Liver (tissue), 9 donors: ENCODE results near the gene GRAMD1A. TPM values are rescaled to one million over a fixed set of nuclear protein-coding genes. Genes with fewer than 3 reads are reported as not detected.

Experiments used
- DNase-seq: peaks from one replicate; pipeline ENCODE4 v3.0.0-alpha.2; 2017; ENCODE audit warnings: low spot score
- H3K27ac ChIP-seq, 2 donors: one replicate each; pipeline ENCODE4 v1.7.0; 2013; ENCODE audit warnings: inconsistent platforms in 2 of 2, low read length in 2 of 2, control low read depth in 1 of 2, low read depth in 1 of 2, mild to moderate bottlenecking in 1 of 2
- H3K27me3 ChIP-seq, 4 donors: one replicate each; pipeline versions ENCODE4 v1.6.1 to v1.7.0; 2013; ENCODE audit warnings: low read length in 3 of 4, inconsistent platforms in 1 of 4, mild to moderate bottlenecking in 1 of 4, moderate library complexity in 1 of 4; ENCODE audit not compliant: control insufficient read depth in 4 of 4, insufficient read depth in 4 of 4
- H3K36me3 ChIP-seq, 4 donors: one replicate each; pipeline versions ENCODE4 v1.6.1 to v1.7.0; 2013; ENCODE audit warnings: low read length in 3 of 4, mild to moderate bottlenecking in 3 of 4, low read depth in 1 of 4, moderate library complexity in 1 of 4; ENCODE audit not compliant: control insufficient read depth in 4 of 4, insufficient read depth in 3 of 4
- H3K4me1 ChIP-seq, 4 donors: one replicate each; pipeline versions ENCODE4 v1.6.1 to v1.7.0; 2013; ENCODE audit warnings: low read length in 3 of 4, mild to moderate bottlenecking in 3 of 4, moderate library complexity in 1 of 4; ENCODE audit not compliant: control insufficient read depth in 4 of 4, insufficient read depth in 4 of 4
- H3K4me3 ChIP-seq, 3 donors: one replicate each; pipeline versions ENCODE4 v1.6.1 to v1.7.0; 2013; ENCODE audit warnings: low read length in 3 of 3, control low read depth in 1 of 3, low read depth in 1 of 3, mild to moderate bottlenecking in 1 of 3
- H3K9ac ChIP-seq, 2 donors: one replicate each; pipeline ENCODE4 v1.7.0; 2013; ENCODE audit warnings: low read length in 2 of 2, mild to moderate bottlenecking in 2 of 2, moderate library complexity in 2 of 2, control low read depth in 1 of 2, low read depth in 1 of 2
- H3K9me3 ChIP-seq, 4 donors: one replicate each; pipeline versions ENCODE4 v1.6.1 to v1.7.0; 2013; ENCODE audit warnings: low read length in 3 of 4; ENCODE audit not compliant: control insufficient read depth in 4 of 4
- EGR1 ChIP-seq, 2 donors: IDR thresholded peaks; 2 replicates each; pipeline ENCODE4 v1.6.1; 2016 to 2018; ENCODE audit warnings: antibody characterized with exemption in 2 of 2, low read depth in 2 of 2
- FOXA1 ChIP-seq: IDR thresholded peaks from 2 replicates; pipeline ENCODE4 v1.6.1; 2016; ENCODE audit warnings: antibody characterized with exemption
- FOXA2 ChIP-seq: IDR thresholded peaks from 2 replicates; pipeline ENCODE4 v1.6.1; 2016; ENCODE audit warnings: antibody characterized with exemption
- GABPA ChIP-seq, 2 donors: IDR thresholded peaks in 1 of 2; conservative IDR thresholded peaks in 1 of 2; 2 replicates each; pipeline ENCODE4 v1.6.1; 2016; ENCODE audit warnings: antibody characterized with exemption in 2 of 2, mild to moderate bottlenecking in 1 of 2, moderate library complexity in 1 of 2
- HNF4A ChIP-seq, 2 donors: conservative IDR thresholded peaks; 2 replicates each; pipeline ENCODE4 v1.6.1; 2016; ENCODE audit warnings: antibody characterized with exemption in 2 of 2, mild to moderate bottlenecking in 2 of 2
- HNF4G ChIP-seq: IDR thresholded peaks from 2 replicates; pipeline ENCODE4 v1.6.1; 2016; ENCODE audit warnings: antibody characterized with exemption
- JUND ChIP-seq, 2 donors: IDR thresholded peaks; 2 replicates each; pipeline ENCODE4 v1.6.1; 2016; ENCODE audit warnings: antibody characterized with exemption in 2 of 2
- NR2F2 ChIP-seq: IDR thresholded peaks from 2 replicates; pipeline ENCODE4 v1.6.1; 2016; ENCODE audit warnings: antibody characterized with exemption
- RXRA ChIP-seq, 2 donors: IDR thresholded peaks; 2 replicates each; pipeline ENCODE4 v1.6.1; 2017 to 2018; ENCODE audit warnings: antibody characterized with exemption in 2 of 2, mild to moderate bottlenecking in 1 of 2
- SP1 ChIP-seq: IDR thresholded peaks from 2 replicates; pipeline ENCODE4 v1.6.1; 2018; ENCODE audit warnings: antibody characterized with exemption, mild to moderate bottlenecking
- TAF1 ChIP-seq: conservative IDR thresholded peaks from 2 replicates; pipeline ENCODE4 v1.6.1; 2016; ENCODE audit warnings: antibody characterized with exemption, mild to moderate bottlenecking
- WGBS: extraction: QIAGEN DNeasy Blood & Tissue Kit; methylation state at CpG from one replicate; pipeline ENCODE4 v1.1.7; 2013; 5-methylcytosine and 5-hydroxymethylcytosine counted together
- polyA plus RNA-seq, 2 donors: library from polyadenylated mRNA; stranded (reverse) in 1 of 2; unstranded in 1 of 2; fragments of 200-250 nt in 1 of 2; fragments of >200 nt in 1 of 2; fragmentation: Nextera tagmentation in 1 of 2; extraction: Ambion mirVana in 1 of 2; gene quantifications; one replicate each; pipeline versions ENCODE4 v1.2.1 to v1.2.3, GENCODE V29; 2013 to 2015
- total RNA-seq, 2 donors: library from RNA; depleted of rRNA; stranded (reverse); fragments of >200 nt; gene quantifications; one replicate each; pipeline ENCODE4 v1.2.3, GENCODE V29; 2014
- TF ChIP-seq, protein P1 (sequence below): IDR thresholded peaks from 2 replicates; pipeline ENCODE4 v1.6.1; 2016; ENCODE audit warnings: antibody characterized with exemption, mild to moderate bottlenecking
- TF ChIP-seq, protein P2 (sequence below): IDR thresholded peaks from 2 replicates; pipeline ENCODE4 v1.6.1; 2016; ENCODE audit warnings: antibody characterized with exemption
- TF ChIP-seq, protein P3 (sequence below): IDR thresholded peaks from 2 replicates; pipeline ENCODE4 v1.6.1; 2016; ENCODE audit warnings: antibody characterized with exemption
- donor health status: healthy.
- donor health status: healthy.
- donor health status: healthy.
- donor health status: healthy.
- donor health status: healthy.

The GRAMD1A gene
- total and polyA plus RNA-seq, 4 donors: 8.6 to 14.1 (median 11.2) TPM

DNA sequence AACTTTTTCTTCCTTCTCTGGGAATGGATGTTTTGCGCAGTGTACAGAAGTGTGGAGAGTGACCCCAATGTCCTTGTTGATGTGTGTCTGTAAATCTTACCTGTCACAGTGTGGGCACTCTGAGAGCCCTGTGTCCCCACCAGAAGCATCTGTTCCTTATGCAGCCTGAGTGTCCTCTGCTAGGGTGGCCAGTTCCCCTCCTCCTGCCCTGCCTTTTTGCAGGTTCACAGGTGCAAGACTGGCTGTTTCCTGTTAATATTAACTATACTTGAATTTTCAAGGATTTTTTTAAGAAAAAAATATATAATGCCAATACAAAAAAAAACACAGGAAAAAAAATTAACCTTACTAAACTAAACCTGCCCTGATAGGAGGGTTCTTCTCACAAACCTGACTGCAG is 12.0 kb upstream of the GRAMD1A start:
- Histone ChIP-seq H3K9ac (no peak overlapping the region), H3K4me1 (peaks cover 0 to 7% (median 4%) of the 10 kb centered on the region in 4 donors), H3K9me3 (no peaks in the 10 kb centered on the region), H3K27ac (no peak overlapping the region), H3K4me3 (no peak overlapping the region), H3K36me3 (no peaks in the 10 kb centered on the region), H3K27me3 (no peaks in the 10 kb centered on the region)
- 100% methylated on average over 1 of the region's 1 CpG for WGBS
- DNase-seq: no peak
- no peak for TF ChIP-seq HNF4G
- TF ChIP-seq EGR1 (IDR thresholded peaks at IDR 0.05; ENCODE audit: low read depth in 2 of 2): no peak
- TF ChIP-seq SP1: no peak
- TF ChIP-seq RXRA (IDR thresholded peaks at IDR 0.05): no peak
- no peak for TF ChIP-seq HNF4A (conservative IDR thresholded peaks at IDR 0.05)
- no peak for TF ChIP-seq TAF1
- TF ChIP-seq FOXA2: no peak

DNA sequence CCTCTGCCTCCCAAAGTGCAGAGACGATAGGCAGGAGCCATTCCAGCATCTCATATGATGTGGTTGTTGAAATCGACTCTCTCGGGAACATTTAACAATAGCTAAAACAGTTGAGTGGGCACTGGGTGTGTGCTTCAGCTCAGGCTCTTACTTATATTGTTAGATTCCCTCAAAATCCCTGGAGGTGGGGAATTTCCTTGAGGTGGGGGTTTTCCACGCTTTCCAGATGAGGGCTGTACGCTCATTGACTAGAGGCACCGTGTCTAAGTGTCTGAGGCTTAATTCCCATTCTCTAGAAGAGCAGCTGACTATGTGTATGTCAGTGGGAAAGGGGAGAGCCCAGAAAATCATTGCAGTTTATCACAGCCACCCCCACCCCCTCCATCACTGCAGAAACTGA is 10.8 kb upstream of the GRAMD1A start:
- 89% methylated on average over 6 of the region's 6 CpGs for whole genome bisulfite sequencing
- TF ChIP-seq JUND (IDR thresholded peaks at IDR 0.05): no peak
- TF ChIP-seq, protein P1, sequence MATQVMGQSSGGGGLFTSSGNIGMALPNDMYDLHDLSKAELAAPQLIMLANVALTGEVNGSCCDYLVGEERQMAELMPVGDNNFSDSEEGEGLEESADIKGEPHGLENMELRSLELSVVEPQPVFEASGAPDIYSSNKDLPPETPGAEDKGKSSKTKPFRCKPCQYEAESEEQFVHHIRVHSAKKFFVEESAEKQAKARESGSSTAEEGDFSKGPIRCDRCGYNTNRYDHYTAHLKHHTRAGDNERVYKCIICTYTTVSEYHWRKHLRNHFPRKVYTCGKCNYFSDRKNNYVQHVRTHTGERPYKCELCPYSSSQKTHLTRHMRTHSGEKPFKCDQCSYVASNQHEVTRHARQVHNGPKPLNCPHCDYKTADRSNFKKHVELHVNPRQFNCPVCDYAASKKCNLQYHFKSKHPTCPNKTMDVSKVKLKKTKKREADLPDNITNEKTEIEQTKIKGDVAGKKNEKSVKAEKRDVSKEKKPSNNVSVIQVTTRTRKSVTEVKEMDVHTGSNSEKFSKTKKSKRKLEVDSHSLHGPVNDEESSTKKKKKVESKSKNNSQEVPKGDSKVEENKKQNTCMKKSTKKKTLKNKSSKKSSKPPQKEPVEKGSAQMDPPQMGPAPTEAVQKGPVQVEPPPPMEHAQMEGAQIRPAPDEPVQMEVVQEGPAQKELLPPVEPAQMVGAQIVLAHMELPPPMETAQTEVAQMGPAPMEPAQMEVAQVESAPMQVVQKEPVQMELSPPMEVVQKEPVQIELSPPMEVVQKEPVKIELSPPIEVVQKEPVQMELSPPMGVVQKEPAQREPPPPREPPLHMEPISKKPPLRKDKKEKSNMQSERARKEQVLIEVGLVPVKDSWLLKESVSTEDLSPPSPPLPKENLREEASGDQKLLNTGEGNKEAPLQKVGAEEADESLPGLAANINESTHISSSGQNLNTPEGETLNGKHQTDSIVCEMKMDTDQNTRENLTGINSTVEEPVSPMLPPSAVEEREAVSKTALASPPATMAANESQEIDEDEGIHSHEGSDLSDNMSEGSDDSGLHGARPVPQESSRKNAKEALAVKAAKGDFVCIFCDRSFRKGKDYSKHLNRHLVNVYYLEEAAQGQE: no peak
- no peak for TF ChIP-seq NR2F2
- TF ChIP-seq, protein P2, sequence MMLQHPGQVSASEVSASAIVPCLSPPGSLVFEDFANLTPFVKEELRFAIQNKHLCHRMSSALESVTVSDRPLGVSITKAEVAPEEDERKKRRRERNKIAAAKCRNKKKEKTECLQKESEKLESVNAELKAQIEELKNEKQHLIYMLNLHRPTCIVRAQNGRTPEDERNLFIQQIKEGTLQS: no peak
- no peak for TF ChIP-seq EGR1 (IDR thresholded peaks at IDR 0.05; ENCODE audit: low read depth in 2 of 2)
- TF ChIP-seq, protein P3, sequence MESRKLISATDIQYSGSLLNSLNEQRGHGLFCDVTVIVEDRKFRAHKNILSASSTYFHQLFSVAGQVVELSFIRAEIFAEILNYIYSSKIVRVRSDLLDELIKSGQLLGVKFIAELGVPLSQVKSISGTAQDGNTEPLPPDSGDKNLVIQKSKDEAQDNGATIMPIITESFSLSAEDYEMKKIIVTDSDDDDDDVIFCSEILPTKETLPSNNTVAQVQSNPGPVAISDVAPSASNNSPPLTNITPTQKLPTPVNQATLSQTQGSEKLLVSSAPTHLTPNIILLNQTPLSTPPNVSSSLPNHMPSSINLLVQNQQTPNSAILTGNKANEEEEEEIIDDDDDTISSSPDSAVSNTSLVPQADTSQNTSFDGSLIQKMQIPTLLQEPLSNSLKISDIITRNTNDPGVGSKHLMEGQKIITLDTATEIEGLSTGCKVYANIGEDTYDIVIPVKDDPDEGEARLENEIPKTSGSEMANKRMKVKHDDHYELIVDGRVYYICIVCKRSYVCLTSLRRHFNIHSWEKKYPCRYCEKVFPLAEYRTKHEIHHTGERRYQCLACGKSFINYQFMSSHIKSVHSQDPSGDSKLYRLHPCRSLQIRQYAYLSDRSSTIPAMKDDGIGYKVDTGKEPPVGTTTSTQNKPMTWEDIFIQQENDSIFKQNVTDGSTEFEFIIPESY: no peak
- TF ChIP-seq RXRA (IDR thresholded peaks at IDR 0.05): no peak
- no peak for TF ChIP-seq HNF4G
- no peak for TF ChIP-seq FOXA2
- no peak for TF ChIP-seq SP1
- no peak for TF ChIP-seq HNF4A (conservative IDR thresholded peaks at IDR 0.05)
- no peak for TF ChIP-seq GABPA (IDR thresholded peaks at IDR 0.05 in 1 of 2, conservative IDR thresholded peaks at IDR 0.05 in 1 of 2)
- no peak for TF ChIP-seq FOXA1
- Histone ChIP-seq H3K9me3 (no peaks in the 10 kb centered on the region), H3K36me3 (no peaks in the 10 kb centered on the region), H3K27me3 (no peaks in the 10 kb centered on the region), H3K27ac (no peak overlapping the region), H3K9ac (no peak overlapping the region), H3K4me1 (peaks cover 0 to 9% (median 6%) of the 10 kb centered on the region in 4 donors), H3K4me3 (no peak overlapping the region)
- DNase-seq: no peak
